ACC112 (cell line): Measurements from ENCODE around the gene SPAG16.
"Not testable (repeated sequence)": the region's sequence is repeated elsewhere in the genome, so short reads cannot be mapped to it uniquely, and the experiment has no call there.

Source experiments
- H2AFZ ChIP-seq: fragments of 200-600 bp; sonication (generic); one replicate; pipeline ENCODE4 v1.6.0; 2017; ENCODE audit warnings: antibody characterized with exemption, low read length; ENCODE audit not compliant: unreplicated experiment
- H3K27ac ChIP-seq: fragments of 200-600 bp; sonication (generic); 2 replicates; pipeline ENCODE4 v1.5.1; 2014; ENCODE audit warnings: low read depth, mild to moderate bottlenecking, antibody characterized with exemption, low read length, moderate library complexity
- H3K27me3 ChIP-seq: fragments of 200-600 bp; sonication (generic); 2 replicates; pipeline ENCODE4 v1.6.1; 2014; ENCODE audit warnings: mild to moderate bottlenecking, antibody characterized with exemption, low read length, moderate library complexity, mixed read lengths; ENCODE audit not compliant: insufficient read depth
- H3K36me3 ChIP-seq: fragments of 200-600 bp; sonication (generic); 2 replicates; pipeline ENCODE4 v1.6.1; 2016; ENCODE audit warnings: mild to moderate bottlenecking, antibody characterized with exemption, low read length, moderate library complexity, mixed read lengths; ENCODE audit not compliant: insufficient read depth
- H3K4me1 ChIP-seq: fragments of 200-600 bp; sonication (generic); one replicate; pipeline ENCODE4 v1.6.1; 2016; ENCODE audit warnings: low read length, mixed read lengths; ENCODE audit not compliant: insufficient read depth, unreplicated experiment, control insufficient read depth
- H3K4me3 ChIP-seq: fragments of 200-600 bp; sonication (generic); 2 replicates; pipeline ENCODE4 v1.5.1; 2014; ENCODE audit warnings: mild to moderate bottlenecking, low read depth, low read length
- H3K79me2 ChIP-seq: fragments of 200-600 bp; sonication (generic); one replicate; pipeline ENCODE4 v1.6.0; 2016; ENCODE audit warnings: low read length; ENCODE audit not compliant: control insufficient read depth, unreplicated experiment, insufficient read depth

SPAG16 gene

DNA sequence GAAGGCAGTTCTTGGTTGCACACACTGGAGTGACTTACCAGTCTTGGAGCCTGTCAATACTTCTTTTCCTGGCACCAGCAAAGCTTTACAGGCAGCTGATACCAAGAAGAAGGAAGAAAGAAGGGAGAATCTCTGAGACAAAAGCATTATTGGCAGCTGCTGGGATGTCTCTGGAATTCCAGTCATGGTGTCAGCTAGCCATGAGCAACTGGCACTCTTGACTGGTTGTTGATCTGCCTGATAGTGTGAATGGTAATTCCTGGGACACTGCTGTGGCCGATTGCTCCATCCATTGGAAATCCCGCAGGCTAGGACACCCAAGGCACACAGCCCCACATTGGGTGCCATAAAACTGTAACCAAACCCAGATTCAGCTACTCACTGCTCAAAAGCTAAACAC, 17.8 kb upstream of the SPAG16 start:
- H2AFZ ChIP-seq = no peak overlapping the region
- H3K4me1 ChIP-seq = no peaks in the 10 kb centered on the region

DNA sequence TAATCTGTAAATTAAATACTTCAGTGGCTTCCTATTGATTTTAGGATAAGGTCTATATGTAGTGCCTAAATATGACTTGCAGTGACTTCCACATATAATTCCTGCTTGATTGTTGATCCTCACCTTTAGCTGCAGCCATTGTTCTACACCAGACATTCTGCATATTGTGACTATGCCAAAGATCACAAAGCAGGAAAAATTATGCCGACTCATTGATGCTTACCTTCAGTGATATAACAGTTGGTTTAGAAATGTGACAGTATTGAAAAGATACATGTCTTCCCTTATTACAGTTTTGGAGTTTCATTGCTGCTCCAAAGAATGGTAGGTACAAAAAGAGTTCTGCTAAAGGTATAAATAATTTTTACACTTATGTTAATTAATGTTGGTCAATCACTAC, 12.3 kb upstream of the SPAG16 start:
- no peaks in the 10 kb centered on the region for H3K27me3 ChIP-seq

More for the DNA sequence above, 17.8 kb upstream of the SPAG16 start:
- Histone ChIP-seq H3K36me3 (no peaks in the 10 kb centered on the region), H3K27me3 (no peaks in the 10 kb centered on the region), H3K27ac (no peak overlapping the region), H3K79me2 (no peaks in the 10 kb centered on the region), H3K4me3 (no peak overlapping the region)

DNA sequence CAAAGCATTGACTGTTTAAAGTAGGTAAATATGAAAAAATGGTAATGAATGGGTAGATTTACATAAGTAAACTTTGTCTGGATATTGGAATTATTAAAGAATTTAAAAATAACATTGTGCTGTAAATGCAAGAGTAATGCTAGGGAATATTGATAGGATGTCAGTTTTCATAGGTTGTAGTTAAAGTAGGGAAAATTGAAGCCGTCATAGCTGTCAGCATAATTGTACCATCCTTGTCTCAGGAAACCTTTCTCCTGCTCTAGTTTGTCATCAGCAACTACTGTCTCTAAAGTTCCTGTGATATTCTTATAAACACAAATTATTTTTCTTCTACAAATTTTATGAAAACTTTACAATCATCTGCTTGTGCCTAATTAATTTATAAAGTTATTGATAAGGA, 10.1 kb upstream of the SPAG16 start:
- Histone ChIP-seq H3K4me1 (peaks cover under 1% of the 10 kb centered on the region), H3K36me3 (no peaks in the 10 kb centered on the region), H3K4me3 (no peak overlapping the region), H3K27ac (no peak overlapping the region), H3K27me3 (no peaks in the 10 kb centered on the region), H2AFZ (no peak overlapping the region), H3K79me2 (no peaks in the 10 kb centered on the region)

More for the DNA sequence above, 12.3 kb upstream of the SPAG16 start:
- H3K27ac ChIP-seq = no peak overlapping the region
- no peaks in the 10 kb centered on the region for H3K79me2 ChIP-seq
- no peaks in the 10 kb centered on the region for H3K36me3 ChIP-seq
- no peak overlapping the region for H3K4me3 ChIP-seq
- H2AFZ ChIP-seq = no peak overlapping the region
- H3K4me1 ChIP-seq = no peaks in the 10 kb centered on the region

DNA sequence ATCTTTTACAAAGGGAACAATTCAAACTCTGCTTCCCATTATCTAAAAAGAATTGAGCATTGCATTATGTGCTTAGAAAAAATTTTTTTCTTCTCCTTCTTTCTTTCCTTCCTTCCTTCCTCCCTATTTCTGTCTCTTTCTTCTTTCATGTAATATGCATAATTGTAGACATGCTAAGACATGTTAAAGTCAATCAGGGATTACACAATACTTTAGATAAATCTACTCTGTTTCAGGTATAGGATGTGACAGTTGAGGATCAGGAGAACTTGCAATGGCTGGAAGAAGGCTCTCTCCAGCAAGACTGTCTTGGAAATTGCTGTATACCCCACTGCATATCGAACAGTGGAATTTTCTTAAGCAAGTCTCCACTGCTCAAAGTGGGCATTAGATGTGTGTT, 9.0 kb upstream of the SPAG16 start:
- Histone ChIP-seq H2AFZ (no peak overlapping the region), H3K36me3 (no peaks in the 10 kb centered on the region), H3K4me3 (no peak overlapping the region), H3K4me1 (peaks cover 12% of the 10 kb centered on the region), H3K79me2 (no peaks in the 10 kb centered on the region), H3K27me3 (no peaks in the 10 kb centered on the region), H3K27ac (no peak overlapping the region)

DNA sequence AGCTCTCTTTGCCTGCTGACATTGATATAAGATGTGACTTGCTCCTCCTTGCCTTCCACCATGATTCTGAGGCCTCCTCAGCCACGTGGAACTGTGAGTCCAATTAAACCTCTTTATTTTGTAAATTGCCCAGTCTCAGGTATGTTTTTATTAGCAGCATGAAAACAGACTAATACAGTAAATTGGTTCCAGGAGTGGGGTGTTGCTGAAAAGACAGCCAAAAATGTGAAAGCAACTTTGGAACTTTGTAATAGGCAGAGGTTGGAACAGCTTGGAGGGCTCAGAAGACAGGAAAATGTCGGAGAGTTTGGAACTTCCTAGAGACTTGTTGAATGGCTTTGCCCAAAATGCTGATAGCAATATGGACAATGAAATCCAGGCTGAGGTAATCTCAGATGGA, 7.1 kb upstream of the SPAG16 start:
- H2AFZ ChIP-seq, H3K27me3 ChIP-seq, H3K27ac ChIP-seq, H3K36me3 ChIP-seq, H3K79me2 ChIP-seq, H3K4me3 ChIP-seq: not testable (repeated sequence)
- H3K4me1 ChIP-seq = peaks cover 17% of the 10 kb centered on the region

DNA sequence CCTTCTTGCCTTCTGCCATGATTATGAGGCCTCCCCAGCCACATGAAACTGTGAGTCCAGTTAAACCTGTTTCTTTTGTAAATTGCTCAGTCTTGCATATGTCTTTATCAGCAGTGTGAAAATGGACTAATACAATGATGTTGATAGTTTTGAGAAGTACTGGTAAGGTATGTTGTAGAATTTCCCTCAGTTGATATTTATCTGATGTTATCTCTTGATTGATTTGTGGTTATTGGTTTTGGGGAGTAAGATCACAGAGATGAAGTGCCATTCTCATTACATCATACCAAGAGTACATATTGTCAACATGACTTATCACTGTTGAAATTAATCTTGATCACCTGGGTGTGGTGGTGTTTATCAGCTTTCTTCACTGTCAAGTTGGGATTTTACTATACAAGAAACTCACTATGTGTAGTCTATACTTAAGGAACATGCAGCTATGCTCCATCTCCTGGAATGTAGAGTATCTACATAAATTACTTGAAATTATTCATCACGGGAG, 5.1 kb upstream of the SPAG16 start:
- Histone ChIP-seq H3K36me3 (no peaks in the 10 kb centered on the region), H3K27ac (no peak overlapping the region), H3K4me1 (peaks cover 17% of the 10 kb centered on the region), H3K4me3 (no peak overlapping the region), H3K27me3 (no peaks in the 10 kb centered on the region), H2AFZ (no peak overlapping the region), H3K79me2 (no peaks in the 10 kb centered on the region)

DNA sequence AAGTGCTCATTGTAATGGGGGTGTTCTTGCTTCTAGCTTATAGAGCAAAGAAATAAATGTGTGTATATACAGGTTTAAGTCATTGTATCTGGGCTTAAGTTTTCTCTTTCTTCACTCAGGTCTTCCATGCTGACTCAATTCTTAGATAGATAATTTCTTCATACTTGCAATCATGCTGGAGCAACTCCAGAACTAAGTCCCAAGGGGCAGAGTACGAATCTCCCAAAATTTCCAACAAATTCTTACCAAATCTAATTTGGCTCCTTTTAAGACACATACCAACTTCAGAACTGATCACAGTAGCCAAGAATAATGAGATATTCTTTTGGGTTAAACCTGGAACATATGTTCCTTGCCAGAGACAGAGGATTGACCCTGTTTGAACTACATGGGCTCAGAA, 4.3 kb upstream of the SPAG16 start:
- H2AFZ ChIP-seq = no peak overlapping the region
- peaks cover 4% of the 10 kb centered on the region for H3K79me2 ChIP-seq
- H3K27ac ChIP-seq = 0 out of 2 replicates have a peak overlapping the region, but pooled peaks have one; percentile 11
- H3K4me3 ChIP-seq = peak overlapping the region; percentile 19; the same call in 1 of the 2 replicates
- H3K27me3 ChIP-seq = no peaks in the 10 kb centered on the region
- H3K4me1 ChIP-seq = peaks cover 17% of the 10 kb centered on the region
- no peaks in the 10 kb centered on the region for H3K36me3 ChIP-seq

DNA sequence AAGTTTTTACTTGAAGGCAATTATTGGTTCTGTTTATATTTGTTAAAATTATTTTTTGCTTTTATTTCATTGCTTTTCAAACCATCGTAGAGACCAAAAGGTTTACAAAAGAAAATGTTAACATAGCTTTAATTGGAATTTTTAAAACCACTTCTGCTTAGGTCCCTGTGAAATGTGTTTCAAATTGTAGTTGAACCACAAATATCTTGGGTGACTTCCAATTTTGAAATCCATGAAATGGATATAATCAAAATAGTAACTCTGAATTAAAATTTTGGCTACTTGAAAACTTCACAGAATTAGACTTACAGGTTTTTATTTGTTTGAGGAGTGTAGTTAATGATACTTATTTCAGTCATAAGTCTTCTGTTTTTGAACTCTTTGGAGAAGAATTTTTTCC, 3.1 kb upstream of the SPAG16 start:
- Histone ChIP-seq H3K79me2 (peaks cover 8% of the 10 kb centered on the region), H3K4me3 (no peak overlapping the region), H3K36me3 (0 out of 2 replicates have a peak, but pooled peaks cover under 1% of the 10 kb centered on the region), H3K27me3 (no peaks in the 10 kb centered on the region), H3K27ac (no peak overlapping the region), H3K4me1 (peaks cover 27% of the 10 kb centered on the region), H2AFZ (no peak overlapping the region)

DNA sequence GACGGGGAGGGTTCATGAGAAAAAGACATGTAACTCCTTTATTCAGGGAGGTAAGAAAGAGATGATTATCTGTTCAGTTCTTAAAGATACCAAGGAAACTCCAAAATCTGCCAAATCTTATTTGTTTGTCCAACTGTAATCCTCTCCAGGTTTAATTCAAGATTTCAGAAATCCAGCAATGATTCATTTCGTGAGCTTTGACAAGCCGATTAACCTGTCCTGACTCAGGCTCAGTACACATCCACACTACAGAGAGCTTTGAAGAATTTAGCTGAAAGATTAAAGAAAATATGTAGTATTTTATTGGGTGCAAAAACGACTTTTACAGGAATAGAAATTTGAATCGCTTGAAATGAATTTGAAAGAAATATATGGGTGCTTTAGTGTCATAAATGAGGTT, 1.1 kb downstream of the SPAG16 start:
- peak overlapping the region; percentile 99 for H3K4me3 ChIP-seq
- H3K79me2 ChIP-seq = peaks cover 20% of the 10 kb centered on the region
- no peaks in the 10 kb centered on the region for H3K27me3 ChIP-seq
- no peak overlapping the region for H2AFZ ChIP-seq
- 0 out of 2 replicates have a peak, but pooled peaks cover 7% of the 10 kb centered on the region for H3K36me3 ChIP-seq
- H3K4me1 ChIP-seq = peaks cover 17% of the 10 kb centered on the region
- H3K27ac ChIP-seq = no peak overlapping the region

DNA sequence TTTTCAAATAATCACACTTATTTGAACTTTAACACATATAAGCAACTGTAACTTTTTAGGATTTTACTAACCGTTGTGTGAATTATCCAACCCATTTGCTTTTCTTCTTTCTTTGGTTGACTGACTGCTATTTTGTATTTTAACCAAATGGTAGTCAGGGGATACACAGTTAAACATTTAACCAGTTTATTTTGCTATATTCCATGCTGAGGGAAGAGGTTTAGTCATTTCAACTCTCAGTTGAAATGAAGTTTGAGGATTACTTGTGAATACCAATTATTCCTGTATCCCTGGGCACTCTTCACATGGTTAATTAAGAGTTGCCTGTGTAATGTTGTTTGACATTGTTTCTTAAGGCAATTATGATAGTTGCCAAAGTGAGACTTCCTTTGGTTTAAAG, 1.9 kb downstream of the SPAG16 start:
- H3K79me2 ChIP-seq = peaks cover 20% of the 10 kb centered on the region
- H3K27me3 ChIP-seq = no peaks in the 10 kb centered on the region
- H2AFZ ChIP-seq = no peak overlapping the region
- H3K4me1 ChIP-seq = peaks cover 13% of the 10 kb centered on the region
- H3K27ac ChIP-seq = no peak overlapping the region
- 0 out of 2 replicates have a peak, but pooled peaks cover 7% of the 10 kb centered on the region for H3K36me3 ChIP-seq
- no peak overlapping the region; the same call in 1 of the 2 replicates for H3K4me3 ChIP-seq

DNA sequence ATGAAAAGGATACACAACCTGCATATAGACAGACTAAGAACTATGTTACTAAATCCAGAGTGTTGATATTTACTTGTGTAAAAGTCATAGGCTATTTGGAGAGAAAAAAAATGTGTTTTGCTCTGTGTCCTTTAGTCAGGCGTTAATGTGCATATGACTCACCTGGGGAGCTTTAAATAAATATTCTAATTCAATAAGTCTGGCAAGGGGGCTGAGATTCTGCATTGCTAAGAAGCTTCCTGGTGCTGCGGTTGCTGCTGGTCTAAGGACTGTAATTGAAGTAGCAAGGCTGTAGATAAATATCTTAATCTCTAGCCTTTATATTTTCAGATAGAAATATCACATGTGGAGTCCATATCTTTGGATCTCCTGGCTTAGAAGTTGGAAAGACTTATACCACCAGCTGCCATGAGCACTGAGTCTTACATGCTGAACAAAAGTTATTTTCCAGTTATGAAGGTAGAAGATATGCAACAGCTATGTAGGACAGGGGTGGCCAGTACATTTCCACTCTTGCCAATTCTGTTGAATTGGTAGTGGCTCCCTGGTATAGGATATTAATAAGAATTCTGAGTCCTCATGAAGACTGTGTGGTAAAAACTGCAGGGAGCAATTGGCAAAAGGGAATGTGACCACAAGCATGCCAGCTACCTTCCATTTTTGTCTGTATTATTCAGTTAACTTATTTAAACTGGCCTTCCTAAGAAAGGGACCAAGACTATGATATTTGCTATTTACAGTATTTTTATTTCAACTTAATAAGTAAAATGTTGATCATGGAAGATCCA, 4.8 kb downstream of the SPAG16 start:
- Histone ChIP-seq H3K79me2 (peaks cover 20% of the 10 kb centered on the region), H3K27ac (no peak overlapping the region), H3K27me3 (no peaks in the 10 kb centered on the region), H2AFZ (no peak overlapping the region), H3K4me1 (peaks cover 13% of the 10 kb centered on the region), H3K36me3 (0 out of 2 replicates have a peak, but pooled peaks cover 14% of the 10 kb centered on the region), H3K4me3 (no peak overlapping the region)
